NCI-H526 treated with DMSO at 0.1 percent for 48 hours (cell line): ENCODE results near the gene LPAR6.
"Not testable (repeated sequence)": the region's sequence is repeated elsewhere in the genome, so short reads cannot be mapped to it uniquely, and the experiment has no call there.

Source experiments
- DNase-seq: peaks from one replicate; lab custom pipeline; 2025; lab: John Stamatoyannopoulos, UW

Gene LPAR6, protein sequence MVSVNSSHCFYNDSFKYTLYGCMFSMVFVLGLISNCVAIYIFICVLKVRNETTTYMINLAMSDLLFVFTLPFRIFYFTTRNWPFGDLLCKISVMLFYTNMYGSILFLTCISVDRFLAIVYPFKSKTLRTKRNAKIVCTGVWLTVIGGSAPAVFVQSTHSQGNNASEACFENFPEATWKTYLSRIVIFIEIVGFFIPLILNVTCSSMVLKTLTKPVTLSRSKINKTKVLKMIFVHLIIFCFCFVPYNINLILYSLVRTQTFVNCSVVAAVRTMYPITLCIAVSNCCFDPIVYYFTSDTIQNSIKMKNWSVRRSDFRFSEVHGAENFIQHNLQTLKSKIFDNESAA

DNA sequence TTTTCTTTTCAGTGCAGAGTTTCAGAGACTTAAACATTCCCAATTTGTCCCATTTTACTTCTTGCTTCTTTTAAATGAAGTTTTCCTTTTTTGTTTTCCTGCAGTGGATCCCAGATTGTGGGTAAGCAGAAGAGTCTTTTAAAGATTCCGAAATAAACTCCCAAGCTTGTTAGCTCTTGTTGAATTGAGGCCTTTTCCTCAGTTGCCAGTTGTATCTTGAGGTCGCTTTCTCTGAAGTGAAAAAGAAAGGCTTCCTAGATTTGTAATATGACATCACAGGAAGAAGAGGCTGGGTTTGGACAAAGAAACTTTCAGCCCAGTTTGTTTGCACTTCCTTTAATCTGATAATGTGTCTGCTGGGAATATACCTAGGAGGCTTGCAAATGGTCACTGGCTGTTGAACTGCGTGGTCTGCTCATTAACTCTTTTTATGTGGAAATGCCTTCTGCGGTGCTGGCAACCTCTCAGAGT lies at the start of gene LPAR6:
Gene LPAR6 (minus strand): TSS at position 233 of the 471 bp plus-strand sequence. CDS start 690 bp downstream, outside the sequence.
- DNase-seq, result no peak

DNA sequence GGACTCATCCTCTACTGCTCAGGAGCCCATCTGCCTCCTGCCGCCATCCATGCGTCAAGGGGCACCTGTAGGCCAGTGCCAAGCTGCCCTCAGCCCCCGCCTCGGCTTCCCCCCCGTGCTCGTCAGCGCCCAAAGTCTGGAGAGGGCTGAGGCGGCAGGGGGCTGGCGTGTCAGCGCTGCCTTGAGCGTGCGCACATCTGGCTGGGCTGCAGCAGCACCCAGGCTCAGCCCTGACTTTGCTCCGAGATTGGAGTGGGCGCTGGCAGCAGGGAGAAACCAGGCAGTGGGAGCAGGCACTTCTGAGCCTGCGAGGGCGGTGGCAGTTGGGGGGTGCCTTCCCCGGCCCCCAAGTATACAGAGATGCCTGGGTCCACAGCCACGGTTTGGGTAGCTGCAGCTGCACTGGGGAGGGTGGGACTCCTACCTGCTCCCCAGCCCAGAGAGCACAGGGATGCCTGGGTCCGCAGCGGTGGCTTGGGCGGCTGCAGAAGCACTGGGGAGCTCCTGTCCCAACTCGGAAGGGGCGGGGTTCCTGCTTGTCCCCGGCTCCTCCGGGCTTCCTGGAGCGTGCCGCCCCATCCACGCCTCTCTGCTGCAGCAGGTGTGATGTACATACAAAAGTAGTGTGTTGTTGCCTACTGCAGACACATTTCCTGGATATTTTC lies 44.8 kb upstream of the LPAR6 start:
- no peak for DNase-seq

DNA sequence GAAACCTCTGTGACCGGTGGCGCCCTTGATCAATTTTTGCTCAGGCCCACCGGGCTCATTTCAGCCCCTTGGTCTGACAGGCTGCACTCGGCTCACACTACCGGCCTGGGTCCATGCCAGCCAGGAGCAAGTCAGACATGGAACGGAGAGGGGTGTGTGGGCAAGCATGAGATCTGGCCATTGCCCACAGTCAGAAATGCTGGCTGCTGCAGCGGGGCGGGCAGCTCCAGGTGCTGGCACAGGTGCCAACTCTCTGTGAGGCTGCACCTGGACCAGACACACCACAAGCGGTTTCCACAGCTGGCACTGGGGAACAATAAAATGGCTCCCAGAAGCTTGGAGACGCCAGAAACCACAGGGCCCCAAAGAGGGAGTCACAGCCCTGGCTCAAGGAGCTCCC lies 43.6 kb upstream of the LPAR6 start:
- no peak for DNase-seq

DNA sequence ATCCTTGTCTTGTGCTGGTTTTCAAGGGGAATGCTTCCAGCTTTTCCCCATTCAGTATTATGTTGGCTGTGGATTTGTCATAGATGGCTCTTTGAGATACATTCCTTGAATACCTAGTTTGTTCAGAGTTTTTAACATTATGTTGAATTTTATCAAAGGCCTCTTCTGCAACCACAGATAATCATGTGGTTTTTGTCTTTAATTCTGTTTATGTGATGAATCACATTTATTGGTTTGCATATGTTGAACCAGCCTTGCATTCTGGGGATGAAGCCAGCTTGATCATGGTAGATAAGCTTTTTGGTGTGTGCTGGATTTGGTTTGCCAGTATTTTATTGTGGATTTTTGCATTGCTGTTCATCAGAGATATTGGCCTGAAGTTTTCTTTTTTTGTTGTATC lies 38.3 kb upstream of the LPAR6 start:
- not testable (repeated sequence) for DNase-seq

DNA sequence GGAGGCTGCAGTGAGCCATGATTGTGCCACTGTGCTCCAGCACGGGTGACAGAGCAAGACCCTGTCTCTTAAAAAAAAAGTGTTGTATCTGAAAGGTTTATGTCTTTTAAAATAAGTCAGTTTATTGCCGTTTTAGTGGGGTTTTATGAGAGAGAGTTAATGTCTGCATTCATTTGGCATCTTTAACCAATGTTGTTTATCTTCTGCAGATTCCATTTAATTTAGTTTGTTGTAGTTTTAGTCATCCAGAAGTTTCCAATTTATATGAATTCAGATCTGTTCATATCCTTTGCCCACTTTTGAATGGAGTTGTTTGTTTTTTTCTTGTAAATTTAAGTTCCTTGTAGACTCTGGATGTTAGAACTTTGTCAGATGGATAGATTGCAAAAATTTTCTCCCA lies 36.7 kb upstream of the LPAR6 start:
- no peak for DNase-seq

DNA sequence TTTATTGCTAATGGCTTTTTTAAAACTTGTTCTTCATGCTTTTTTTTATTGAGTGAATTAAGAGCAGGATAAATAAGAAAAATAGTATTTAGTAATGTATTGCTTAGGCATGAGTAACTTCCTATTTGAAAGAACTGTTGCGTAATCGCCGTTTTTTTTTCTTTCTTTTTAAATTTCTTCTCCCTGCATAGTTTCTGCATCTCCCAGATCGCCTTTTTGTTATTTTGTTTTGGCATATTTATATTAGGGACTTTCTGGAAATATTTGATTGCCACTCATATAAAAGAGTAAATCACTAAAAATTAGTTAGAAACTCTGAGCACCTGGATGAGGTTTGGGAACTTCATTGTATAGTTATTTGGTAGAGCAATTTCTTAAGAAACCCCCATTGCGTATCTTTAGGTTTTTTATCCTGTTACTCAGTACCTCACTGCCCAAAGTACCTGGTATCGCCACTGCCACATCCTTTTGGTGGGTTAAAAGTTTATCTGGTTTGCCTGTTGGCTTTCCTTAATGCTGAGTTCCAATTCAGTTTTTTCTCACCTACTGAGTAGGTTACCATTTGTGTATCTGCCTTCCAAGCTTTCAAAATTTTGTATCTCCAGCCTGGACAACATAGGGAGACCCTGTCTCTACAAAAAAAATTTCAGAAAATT lies 36.2 kb upstream of the LPAR6 start:
- DNase-seq, result no peak

DNA sequence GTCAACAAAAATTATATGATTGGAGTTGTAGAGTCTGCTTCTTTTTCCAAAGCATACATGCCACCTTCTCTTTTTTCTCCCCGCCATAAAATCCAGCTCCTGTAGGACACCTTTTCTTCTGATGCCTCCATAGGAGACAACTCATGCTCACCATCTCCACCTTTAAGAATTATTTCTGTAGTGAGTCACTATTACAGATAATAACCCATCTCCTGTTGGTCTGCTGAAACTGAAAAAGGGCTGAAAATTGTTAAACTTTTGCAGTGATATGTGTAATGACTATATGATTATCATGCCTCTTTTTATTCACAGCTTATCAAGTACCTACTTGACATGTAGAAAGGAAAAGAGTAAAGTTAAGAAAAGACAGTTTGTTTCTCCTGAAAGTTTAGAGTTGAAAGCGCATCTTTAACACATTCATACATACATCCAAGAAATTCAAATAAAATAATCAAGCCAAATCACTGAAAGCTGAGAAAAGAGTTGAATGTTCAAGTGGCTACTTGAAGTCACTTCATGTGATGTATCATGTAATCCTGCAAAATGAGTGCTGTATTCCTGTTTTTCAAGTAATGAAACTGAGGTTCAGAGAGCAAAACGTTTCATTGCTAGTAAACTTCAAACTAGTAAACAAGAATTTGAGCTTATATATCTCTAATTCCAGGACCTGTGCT lies 35.5 kb upstream of the LPAR6 start:
- DNase-seq, result no peak

DNA sequence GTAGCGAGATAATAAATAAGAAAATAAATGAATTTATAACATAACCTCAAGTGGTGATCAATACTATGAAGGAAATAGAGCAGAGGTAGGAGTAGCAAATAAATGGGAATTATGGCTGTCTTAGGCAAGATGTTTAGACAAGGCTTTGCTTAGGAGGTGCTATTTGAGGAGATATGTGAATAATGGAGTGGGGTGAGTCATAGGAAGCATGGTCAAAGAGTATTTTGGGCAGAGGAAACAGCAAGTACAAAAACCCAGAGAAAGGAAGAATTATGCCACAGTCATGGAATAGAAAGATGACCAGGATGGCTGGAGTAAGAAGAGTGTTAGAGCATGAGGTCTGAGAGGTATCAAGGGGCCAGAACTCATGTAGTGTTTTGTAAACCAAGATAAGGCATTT lies 33.6 kb upstream of the LPAR6 start:
- no peak for DNase-seq

DNA sequence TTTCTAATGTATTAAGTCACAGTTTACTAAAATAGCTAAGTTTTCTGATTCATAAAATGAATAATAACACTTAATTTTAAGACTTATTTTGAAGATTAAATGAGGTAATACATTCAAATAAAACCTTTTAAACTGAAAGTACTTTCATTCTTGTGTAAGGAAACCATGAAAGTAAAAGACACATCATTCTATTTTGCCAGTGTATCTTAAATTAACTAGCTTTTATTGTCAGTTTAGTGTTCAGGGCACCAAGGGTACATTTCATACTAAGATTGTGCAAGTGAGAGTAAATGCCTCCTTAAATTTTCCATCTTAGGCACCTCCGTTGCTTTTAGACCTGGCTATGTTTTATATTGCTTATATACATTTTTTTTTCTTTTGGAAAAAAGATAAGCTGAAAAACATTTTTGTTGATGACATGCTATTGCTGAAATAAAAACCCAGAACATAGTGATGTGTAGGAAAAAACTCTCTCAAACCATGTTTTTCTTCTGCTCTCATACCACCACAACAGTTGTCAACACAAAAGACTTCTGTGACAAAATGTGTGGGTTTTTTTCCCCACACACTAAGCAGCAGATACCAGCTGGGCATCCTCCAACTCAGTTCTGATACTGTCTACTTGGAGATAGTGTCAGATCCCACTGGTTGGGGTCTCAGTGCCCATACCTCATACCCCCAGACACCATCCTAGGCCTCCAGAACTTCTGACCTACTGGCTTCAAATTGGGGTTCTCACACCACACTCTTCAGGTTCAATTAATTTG lies 30.7 kb upstream of the LPAR6 start:
- no peak for DNase-seq

DNA sequence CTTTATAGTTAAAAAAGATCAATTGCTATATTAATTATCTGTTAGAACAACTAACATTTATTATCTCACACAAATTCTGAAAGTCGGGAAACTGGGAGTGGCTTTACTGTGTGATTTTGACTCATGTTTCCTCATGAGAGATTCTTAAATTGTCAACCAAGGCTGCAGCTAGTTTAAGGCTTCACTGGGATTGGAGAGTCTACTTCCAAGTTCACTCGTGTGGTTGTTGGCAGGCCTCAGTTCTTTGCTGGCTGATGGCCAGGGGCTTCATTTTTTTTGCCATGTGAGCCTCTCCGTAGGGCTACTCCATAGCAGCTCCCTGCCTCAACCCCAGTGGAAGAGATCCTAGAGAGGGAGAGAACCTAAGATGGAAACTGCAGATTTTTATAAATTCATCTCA lies 24.5 kb upstream of the LPAR6 start:
- DNase-seq, result no peak

DNA sequence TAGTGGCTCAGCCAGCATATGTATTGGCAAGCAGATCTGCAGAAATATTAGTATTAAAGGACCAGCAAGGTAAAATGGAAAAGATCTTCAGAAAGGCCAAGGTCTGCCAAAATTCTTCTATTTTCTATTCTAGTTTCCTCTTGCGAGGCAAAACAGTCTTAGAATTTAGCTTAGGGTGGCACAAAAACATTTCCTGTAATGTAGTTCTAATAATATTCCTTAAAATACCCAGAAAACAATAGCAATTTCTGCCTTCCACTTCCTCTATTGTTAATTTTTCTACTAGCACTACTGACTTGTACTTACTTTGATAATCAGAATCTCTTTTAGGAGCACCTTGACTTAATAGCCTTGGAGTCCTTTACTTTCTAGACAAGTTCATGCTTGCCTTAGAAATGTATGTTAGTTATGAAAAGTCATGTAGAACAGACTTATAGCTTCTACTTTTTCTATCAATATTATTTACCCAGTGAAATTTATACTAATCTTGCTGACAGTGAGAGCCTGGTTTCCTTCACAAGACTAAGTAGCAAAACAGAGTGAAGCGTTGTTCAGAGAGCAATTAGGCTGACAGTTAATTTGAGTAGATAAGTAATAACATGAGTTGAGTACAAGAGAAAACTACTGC lies 23.9 kb upstream of the LPAR6 start:
- no peak for DNase-seq

DNA sequence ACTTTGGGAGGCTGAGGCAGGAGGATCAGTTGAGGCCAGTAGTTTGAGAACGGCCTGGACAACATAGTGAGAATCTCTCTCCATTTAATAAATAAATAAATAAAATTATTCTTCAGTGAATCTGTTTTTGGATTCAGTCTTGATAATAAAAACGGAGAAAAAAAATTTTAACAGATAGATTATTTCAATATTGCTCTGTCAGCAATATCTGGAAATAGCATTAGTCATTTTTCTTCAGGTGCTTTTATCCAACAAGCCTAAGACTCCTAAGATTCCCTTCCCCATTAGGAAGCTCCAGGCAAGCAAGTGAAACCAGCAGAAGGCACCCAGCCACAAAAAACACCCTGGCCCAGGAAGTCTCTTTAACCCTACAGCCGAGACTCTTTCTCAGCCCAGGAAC lies 21.3 kb upstream of the LPAR6 start:
- DNase-seq, result no peak

DNA sequence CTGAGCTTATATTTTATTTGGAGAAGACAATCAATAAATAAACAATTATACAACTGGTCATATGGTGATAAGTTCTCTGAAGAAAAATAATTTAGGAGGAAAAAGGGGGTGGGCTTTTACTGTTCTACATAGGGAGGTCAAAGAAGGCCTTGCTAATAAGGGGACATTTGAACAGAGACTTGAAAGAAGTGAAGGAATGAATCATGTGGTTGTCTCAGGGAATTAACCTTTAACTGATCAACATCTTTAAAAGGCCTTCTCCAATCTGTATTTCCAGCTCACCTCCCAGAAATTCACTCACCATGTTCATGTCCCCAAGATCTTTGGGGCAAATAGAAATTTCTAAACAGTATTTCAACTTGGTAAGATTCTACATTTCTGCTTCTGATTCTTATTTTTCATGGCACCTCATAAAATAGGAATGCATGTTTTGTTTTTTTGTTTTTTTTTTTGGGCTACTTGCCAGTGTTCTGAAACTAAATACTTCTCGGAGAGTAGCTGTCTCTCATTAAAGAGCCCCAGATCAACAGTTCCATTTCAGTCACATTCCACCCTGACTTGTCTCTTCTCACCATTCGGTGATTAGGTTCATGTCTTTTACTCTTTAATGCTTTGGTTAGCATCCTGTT lies 19.2 kb upstream of the LPAR6 start:
- no peak for DNase-seq

DNA sequence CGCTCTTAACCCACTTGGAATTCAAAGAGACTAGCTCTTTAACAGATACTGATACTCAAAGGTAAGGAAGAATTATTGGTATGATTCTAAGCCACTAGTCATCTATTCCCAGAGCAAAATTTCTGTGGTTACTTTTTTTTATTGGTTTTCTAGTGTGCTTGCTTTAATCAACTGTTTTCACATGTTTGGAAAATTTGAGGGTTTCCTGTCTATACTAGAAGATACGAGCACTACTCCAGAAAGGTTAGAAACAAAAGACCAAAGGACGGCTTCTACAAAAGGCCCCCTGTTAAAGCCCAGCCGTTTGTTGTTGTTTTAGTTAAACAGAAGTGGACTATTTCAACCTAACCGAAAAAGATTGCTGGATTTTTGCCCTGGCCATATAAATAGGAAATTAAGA lies 18.5 kb upstream of the LPAR6 start:
- no peak for DNase-seq

DNA sequence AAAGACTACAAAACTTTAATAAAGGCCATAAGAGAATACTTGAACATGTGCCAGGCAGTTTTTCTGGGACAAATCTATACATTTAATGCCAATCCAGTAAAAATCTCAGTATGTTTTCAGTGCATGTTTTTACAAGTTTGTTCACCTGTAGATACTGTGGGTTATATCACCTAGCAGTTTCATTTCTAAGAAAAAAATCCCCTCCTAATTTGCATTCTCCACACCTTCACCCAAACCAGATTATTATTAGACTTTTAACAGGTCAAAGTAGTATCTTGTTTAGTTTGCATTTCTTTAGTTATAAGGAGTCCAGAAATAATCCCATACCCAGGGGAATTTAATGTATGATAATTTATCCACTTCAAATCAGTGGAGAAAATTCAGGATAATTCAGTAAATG lies 17.0 kb upstream of the LPAR6 start:
- DNase-seq, result no peak

DNA sequence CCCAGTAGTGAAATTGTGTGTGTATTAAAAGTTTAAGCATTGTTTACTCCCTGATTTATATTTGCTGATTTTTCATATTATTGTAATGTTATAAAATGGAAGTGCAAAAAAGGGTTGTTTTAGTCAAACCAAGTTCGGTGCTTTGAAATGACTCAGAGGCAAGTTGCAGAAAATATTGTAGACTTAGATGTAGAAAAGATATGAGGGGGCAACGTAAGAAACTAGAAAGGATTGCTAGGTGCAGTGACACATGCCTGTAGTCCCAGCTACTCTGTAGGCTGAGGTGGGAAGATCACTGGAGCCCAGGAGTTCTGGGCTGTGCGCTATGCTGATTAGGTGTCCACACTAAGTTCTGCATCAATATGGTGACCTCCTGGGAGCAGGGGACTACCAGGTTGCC lies 16.1 kb upstream of the LPAR6 start:
- no peak for DNase-seq

DNA sequence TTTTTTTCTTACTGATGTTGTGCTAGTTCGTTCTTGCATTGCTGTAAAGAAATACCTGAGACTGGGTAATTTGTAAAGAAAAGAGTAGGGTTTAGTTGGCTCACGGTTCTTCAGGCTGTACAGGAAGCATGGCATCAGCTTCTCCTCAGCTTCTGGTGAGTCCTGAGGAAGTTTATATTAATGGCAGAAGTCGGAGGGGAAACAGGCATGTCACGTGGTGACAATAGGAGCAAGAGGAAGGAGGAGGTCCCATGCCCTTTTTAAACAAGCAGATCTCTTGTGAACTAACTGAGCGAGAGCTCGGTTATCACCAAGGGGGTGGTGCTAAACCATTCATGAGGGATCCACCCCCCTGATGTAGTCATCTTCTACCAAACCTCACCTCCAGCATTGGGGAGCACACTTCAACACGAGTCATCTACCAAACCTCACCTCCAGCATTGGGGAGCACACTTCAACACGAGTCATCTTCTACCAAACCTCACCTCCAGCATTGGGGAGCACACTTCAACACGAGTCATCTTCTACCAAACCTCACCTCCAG lies 13.9 kb upstream of the LPAR6 start:
- not testable (repeated sequence) for DNase-seq

DNA sequence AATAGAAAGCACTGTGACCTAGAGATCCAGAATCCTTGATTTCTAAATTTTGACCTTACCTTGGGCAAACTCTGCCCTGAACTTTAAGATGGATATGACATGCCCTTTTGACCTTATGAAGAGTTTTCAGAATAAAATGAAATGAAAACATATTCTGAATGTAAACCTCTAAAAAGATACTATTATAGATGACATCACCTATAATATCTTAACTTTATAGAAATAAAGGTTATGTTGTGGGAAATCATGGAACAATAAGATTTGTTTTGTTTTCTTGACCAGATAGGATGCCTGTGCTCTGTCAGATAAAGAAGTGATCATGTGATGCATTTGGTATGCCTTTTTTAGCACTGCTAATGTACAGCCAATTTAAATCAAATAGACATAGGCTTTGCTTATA lies 13.1 kb upstream of the LPAR6 start:
- no peak for DNase-seq

DNA sequence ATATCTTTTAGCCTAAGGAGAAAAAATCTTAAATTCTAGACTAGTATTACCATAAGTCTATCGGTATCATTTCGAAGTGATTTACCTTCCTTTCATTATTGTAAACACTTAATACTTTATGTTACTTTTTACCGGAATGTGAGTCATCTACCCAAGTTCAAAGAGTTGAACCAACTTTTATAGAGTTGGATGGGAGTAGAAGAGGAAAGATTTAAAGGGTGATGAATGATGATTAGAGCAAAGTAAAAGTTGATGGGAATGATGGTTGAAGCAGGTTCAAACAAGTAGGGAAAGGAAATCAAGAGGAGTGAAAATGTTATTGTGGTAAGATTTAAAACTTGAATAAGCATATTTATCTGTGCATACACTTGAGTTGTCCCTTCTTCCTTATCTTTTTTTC lies 11.3 kb upstream of the LPAR6 start:
- no peak for DNase-seq

DNA sequence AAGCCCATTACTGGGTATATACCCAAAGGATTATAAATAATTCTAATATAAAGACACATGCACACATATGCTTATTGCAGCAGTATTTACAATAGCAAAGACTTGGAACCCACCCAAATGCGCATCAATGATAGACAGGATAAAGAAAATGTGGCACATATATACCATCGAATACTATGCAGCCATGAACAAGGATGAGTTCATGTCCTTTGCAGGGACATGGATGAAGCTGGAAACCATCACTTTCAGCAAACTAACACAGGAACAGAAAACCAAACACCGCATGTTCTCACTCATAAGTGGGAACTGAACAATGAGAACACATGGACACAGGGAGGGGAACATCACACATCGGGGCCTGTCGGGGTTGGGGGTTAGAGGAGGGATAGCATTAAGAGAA lies 9.1 kb upstream of the LPAR6 start:
- DNase-seq, result not testable (repeated sequence)

DNA sequence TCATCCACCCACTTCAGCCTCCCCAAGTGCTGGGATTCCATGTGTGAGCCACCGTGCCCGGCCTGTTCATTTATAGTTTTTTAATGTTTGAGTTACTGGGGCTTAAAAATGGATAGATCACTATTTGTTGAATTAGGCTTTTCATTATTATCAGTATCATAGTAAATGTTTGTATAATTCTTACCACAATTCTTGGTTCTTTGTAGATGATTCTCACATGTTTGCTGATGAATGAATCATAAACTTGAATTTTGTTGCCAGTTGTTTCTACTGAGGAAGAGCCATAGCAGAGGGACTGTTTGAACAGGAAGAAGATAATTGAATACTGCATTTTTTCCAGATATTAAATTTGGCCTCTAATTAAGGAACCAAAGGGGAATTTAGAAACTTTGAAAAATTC lies 2.6 kb upstream of the LPAR6 start:
- no peak for DNase-seq
